DOHH2 (cell line): ENCODE results near the gene FUT3.

Experiments
- H3F3A ChIP-seq: fragments of 200-600 bp; sonication (generic), shearing (Covaris generic); 2 replicates; pipeline ENCODE4 v1.6.0; 2016; ENCODE audit warnings: antibody characterized with exemption, mild to moderate bottlenecking; ENCODE audit not compliant: control insufficient read depth, insufficient read depth
- H3K27ac ChIP-seq: fragments of 200-600 bp; sonication (generic); 2 replicates; pipeline ENCODE4 v1.5.1; 2014; ENCODE audit warnings: low read depth, mild to moderate bottlenecking, low read length, moderate library complexity
- H3K27me3 ChIP-seq: fragments of 200-600 bp; sonication (generic); 2 replicates; pipeline ENCODE4 v1.6.1; 2014; ENCODE audit warnings: mild to moderate bottlenecking, low read length, mixed read lengths; ENCODE audit not compliant: control insufficient read depth
- H3K36me3 ChIP-seq: fragments of 200-600 bp; sonication (generic); 2 replicates; pipeline ENCODE4 v1.6.1; 2014; ENCODE audit warnings: mild to moderate bottlenecking, low read length, moderate library complexity, mixed read lengths; ENCODE audit not compliant: control insufficient read depth
- H3K4me1 ChIP-seq: fragments of 200-600 bp; sonication (generic); 2 replicates; pipeline ENCODE4 v1.6.1; 2014; ENCODE audit warnings: mild to moderate bottlenecking, low read length, mixed read lengths; ENCODE audit not compliant: control insufficient read depth
- H3K4me2 ChIP-seq: fragments of 200-600 bp; sonication (generic); 2 replicates; pipeline ENCODE4 v1.6.0; 2014; ENCODE audit warnings: mild to moderate bottlenecking, low read length, moderate library complexity
- H3K4me3 ChIP-seq: fragments of 200-600 bp; sonication (generic); 2 replicates; pipeline ENCODE4 v1.5.1; 2014; ENCODE audit warnings: mild to moderate bottlenecking, low read length, mixed read lengths
- H3K79me2 ChIP-seq: fragments of 200-600 bp; sonication (generic); 2 replicates; pipeline ENCODE4 v1.6.1; 2014; ENCODE audit warnings: mild to moderate bottlenecking, low read length, mixed read lengths; ENCODE audit not compliant: control insufficient read depth
- H3K9me2 ChIP-seq: fragments of 200-600 bp; sonication (generic); replicated peaks from 2 replicates; pipeline ENCODE4 v1.6.1; 2014; ENCODE audit warnings: mild to moderate bottlenecking, low read length, mixed read lengths; ENCODE audit not compliant: control insufficient read depth
- H3K9me3 ChIP-seq: fragments of 200-600 bp; sonication (generic); 2 replicates; pipeline ENCODE4 v1.6.1; 2014; ENCODE audit warnings: antibody characterized with exemption, low read length, mixed read lengths; ENCODE audit not compliant: control insufficient read depth, insufficient read depth
- H4K20me1 ChIP-seq: fragments of 200-600 bp; sonication (generic); 2 replicates; pipeline ENCODE4 v1.6.0; 2014; ENCODE audit warnings: low read depth, mild to moderate bottlenecking, antibody characterized with exemption, low read length, moderate library complexity; ENCODE audit not compliant: control insufficient read depth, insufficient read depth
- CTCF ChIP-seq: fragments of 200-600 bp; sonication (generic); IDR thresholded peaks from one replicate; pipeline ENCODE4 v1.5.1; 2014; ENCODE audit warnings: antibody characterized with exemption, mild to moderate bottlenecking, low read depth, low read length; ENCODE audit not compliant: poor library complexity, severe bottlenecking
- EZH2phosphoT487 ChIP-seq: fragments of 200-600 bp; sonication (generic); IDR thresholded peaks from 2 replicates; pipeline ENCODE4 v1.6.1; 2017; ENCODE audit warnings: borderline replicate concordance, mild to moderate bottlenecking, antibody characterized with exemption, low read length, moderate library complexity, mixed read lengths

The FUT3 gene

DNA sequence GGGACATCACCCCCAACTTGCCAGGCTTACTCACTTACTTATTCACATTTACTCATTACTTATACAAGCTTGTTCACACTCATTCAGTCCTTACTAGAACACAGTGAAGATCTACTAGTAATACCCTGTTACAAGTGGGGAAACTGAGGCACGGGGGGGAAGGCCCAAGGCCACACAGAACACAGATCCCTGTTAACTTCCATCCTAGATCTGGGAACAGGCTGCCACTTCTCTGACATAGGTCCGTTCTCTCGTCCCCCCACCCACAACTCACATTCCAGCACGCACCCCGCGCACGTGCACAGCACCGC, 47.9 kb downstream of the FUT3 start:
- Histone ChIP-seq H3K27me3 (peaks cover 24% of the 10 kb centered on the region), H3F3A (no peaks in the 10 kb centered on the region), H3K9me2 (no peaks in the 10 kb centered on the region), H3K9me3 (no peaks in the 10 kb centered on the region), H3K4me3 (peak overlapping the region; percentile 66), H3K79me2 (no peaks in the 10 kb centered on the region), H3K27ac (no peak overlapping the region), H4K20me1 (no peaks in the 10 kb centered on the region), H3K4me1 (peaks cover 14% of the 10 kb centered on the region), H3K36me3 (no peaks in the 10 kb centered on the region), H3K4me2 (peak overlapping the region; percentile 83)
- no peak for TF ChIP-seq CTCF
- TF ChIP-seq EZH2phosphoT487: no peak

DNA sequence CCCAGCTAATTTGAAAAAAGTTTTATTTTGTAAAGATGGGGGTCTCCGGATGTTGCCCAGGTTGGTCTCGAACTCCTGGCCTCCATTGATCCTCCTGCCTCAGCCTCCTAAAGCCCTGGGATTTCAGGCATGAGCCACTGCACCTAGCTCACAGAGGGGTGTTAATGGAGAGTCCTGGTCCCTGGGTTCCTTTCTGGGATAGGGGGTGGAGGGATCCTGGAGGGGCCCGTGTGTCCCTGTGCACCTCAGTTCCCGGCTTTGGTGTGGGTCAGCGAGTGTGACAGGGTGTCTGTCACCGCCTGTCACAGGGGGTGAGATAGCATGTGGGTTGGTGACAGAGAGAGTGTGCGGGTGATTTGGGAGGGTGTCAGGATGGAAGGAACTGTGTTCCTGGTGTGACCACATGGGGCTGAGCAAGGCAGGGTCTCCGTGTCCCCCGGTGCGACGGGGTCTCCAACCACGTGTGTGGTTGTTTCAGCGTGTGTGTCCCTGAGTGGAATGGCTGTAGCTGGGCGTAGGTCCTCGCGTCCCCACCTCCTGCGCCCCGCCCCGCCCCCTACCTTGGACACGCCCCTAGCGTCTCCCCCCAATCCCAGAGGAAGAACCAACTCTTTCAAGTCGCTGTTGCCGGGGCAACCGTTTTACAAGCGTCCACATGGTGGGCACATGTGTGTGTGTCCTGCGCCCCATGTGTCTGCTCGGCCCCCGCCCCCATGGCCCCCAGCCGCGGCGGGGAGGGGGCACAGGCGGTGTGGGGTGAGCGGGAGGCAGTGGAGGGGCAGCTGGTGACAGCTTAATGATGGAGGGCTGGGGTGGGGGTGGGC, 49.2 kb downstream of the FUT3 start:
- Histone ChIP-seq H4K20me1 (no peaks in the 10 kb centered on the region), H3K79me2 (no peaks in the 10 kb centered on the region), H3K9me3 (no peaks in the 10 kb centered on the region), H3K9me2 (no peaks in the 10 kb centered on the region), H3K27ac (no peak overlapping the region), H3K36me3 (no peaks in the 10 kb centered on the region), H3K4me3 (no peak overlapping the region), H3K27me3 (peaks cover 24% of the 10 kb centered on the region), H3K4me2 (no peak overlapping the region), H3F3A (no peaks in the 10 kb centered on the region), H3K4me1 (peaks cover 14% of the 10 kb centered on the region)
- no peak for TF ChIP-seq EZH2phosphoT487
- no peak for TF ChIP-seq CTCF

DNA sequence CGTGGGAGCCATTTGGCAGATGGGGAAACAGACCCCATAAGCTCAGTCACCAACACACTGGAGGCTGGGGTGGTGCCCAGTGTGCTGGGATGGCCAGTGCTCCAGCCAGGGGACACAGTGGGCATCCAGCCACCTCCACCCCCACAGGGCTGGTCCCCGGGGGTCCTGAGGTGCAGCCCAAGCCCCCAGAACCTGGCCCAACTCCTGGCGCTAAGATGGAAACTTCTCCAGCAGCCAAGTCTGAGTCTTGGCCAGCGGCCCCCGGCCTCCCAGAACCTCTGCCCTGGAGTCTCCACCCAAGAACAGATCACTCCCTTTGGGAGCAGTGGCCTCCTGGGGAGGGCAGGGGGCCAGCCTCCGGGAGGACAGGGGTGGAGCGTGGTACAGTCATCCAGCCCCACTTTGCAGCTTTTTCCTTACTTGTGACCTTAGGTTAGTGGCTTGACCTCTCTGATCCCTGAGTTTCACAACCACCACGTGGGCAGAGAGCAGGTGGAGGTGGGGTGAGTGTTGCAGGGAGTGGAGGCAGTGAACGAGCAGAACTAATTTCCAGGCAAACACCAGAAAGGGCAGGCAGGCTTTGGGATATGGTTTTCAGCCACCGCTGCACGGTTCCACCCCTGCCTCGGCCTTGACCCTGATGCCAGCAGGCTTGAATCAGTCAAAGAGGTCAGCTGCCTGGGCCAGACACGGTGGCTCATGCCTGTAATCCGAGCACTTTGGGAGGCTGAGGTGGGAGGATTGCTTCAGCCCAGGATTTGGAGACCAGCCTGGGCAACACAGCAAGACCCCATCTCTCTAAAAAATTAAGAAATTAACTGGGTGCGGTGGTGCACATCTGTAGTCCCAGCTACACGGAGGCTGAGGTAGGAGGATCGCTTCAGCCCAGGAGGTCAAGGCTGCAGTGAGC, 50.6 kb downstream of the FUT3 start:
- no peak overlapping the region for H3K27ac ChIP-seq
- H3K4me3 ChIP-seq: no peak overlapping the region
- H3K9me3 ChIP-seq: no peaks in the 10 kb centered on the region
- no peak for TF ChIP-seq CTCF
- TF ChIP-seq EZH2phosphoT487: no peak
- no peaks in the 10 kb centered on the region for H3K36me3 ChIP-seq
- peaks cover 14% of the 10 kb centered on the region for H3K4me1 ChIP-seq
- no peaks in the 10 kb centered on the region for H3F3A ChIP-seq
- H3K27me3 ChIP-seq: peaks cover 13% of the 10 kb centered on the region
- no peaks in the 10 kb centered on the region for H3K9me2 ChIP-seq
- H4K20me1 ChIP-seq: no peaks in the 10 kb centered on the region
- H3K79me2 ChIP-seq: no peaks in the 10 kb centered on the region
- H3K4me2 ChIP-seq: no peak overlapping the region
